Hepatocyte (in vitro differentiated cells): Measurements from ENCODE around the gene ZMYND19. TPM values are rescaled to one million over a fixed set of nuclear protein-coding genes. Genes with fewer than 3 reads are reported as not detected.

Experiments used
- DNase-seq: peaks from one replicate; pipeline ENCODE4 v3.0.0-alpha.2; 2016; ENCODE audit warnings: low spot score
- H2AFZ ChIP-seq: fragments of 200-600 bp; sonication (generic); 2 replicates; pipeline ENCODE4 v1.6.0; 2016; ENCODE audit warnings: antibody characterized with exemption, mild to moderate bottlenecking
- H3K27ac ChIP-seq: fragments of 200-600 bp; sonication (generic); 2 replicates; pipeline ENCODE4 v1.5.1; 2016; ENCODE audit warnings: mild to moderate bottlenecking
- H3K27me3 ChIP-seq: fragments of 200-600 bp; sonication (generic); 2 replicates; pipeline ENCODE4 v1.6.1; 2016
- H3K36me3 ChIP-seq: fragments of 200-600 bp; sonication (generic); replicated peaks from 2 replicates; pipeline ENCODE4 v1.5.1; 2016; ENCODE audit warnings: low read depth; ENCODE audit not compliant: insufficient read depth
- H3K4me1 ChIP-seq: fragments of 200-600 bp; sonication (generic); 2 replicates; pipeline ENCODE4 v1.5.1; 2016; ENCODE audit warnings: mild to moderate bottlenecking, moderate library complexity; ENCODE audit not compliant: insufficient read depth
- H3K4me2 ChIP-seq: fragments of 200-600 bp; sonication (generic); 2 replicates; pipeline ENCODE4 v1.6.0; 2016
- H3K4me3 ChIP-seq: fragments of 200-600 bp; sonication (generic); 2 replicates; pipeline ENCODE4 v1.5.1; 2016; ENCODE audit warnings: mild to moderate bottlenecking
- H3K79me2 ChIP-seq: fragments of 200-600 bp; sonication (generic); 2 replicates; pipeline ENCODE4 v1.6.0; 2017; ENCODE audit warnings: mild to moderate bottlenecking
- H3K9me2 ChIP-seq: fragments of 200-600 bp; sonication (generic); replicated peaks from 2 replicates; pipeline ENCODE4 v1.6.0; 2017; ENCODE audit warnings: mild to moderate bottlenecking; ENCODE audit not compliant: insufficient read depth
- H3K9me3 ChIP-seq: fragments of 200-600 bp; sonication (generic); 2 replicates; pipeline ENCODE4 v1.5.1; 2016; ENCODE audit warnings: low read depth, mild to moderate bottlenecking
- H4K20me1 ChIP-seq: fragments of 200-600 bp; sonication (generic); 2 replicates; pipeline ENCODE4 v1.6.0; 2016; ENCODE audit warnings: mild to moderate bottlenecking; ENCODE audit not compliant: insufficient read depth, poor library complexity, severe bottlenecking
- EZH2 ChIP-seq: fragments of 200-600 bp; sonication (generic); IDR thresholded peaks from 2 replicates; pipeline ENCODE4 v1.6.1; 2016; ENCODE audit warnings: antibody characterized with exemption, mild to moderate bottlenecking, borderline replicate concordance
- EZH2phosphoT487 ChIP-seq: fragments of 200-600 bp; sonication (generic); IDR thresholded peaks from one replicate; pipeline ENCODE4 v1.6.1; 2018; ENCODE audit warnings: antibody characterized with exemption, mild to moderate bottlenecking, low read depth, moderate library complexity; ENCODE audit not compliant: unreplicated experiment, severe bottlenecking
- WGBS: methylation state at CpG from one replicate; pipeline ENCODE4 v1.1.6; 2016; ENCODE audit warnings: low lambda C conversion rate; ENCODE audit errors: missing lambda C conversion rate; 5-methylcytosine and 5-hydroxymethylcytosine counted together
- polyA plus RNA-seq: library from polyadenylated mRNA; unstranded; fragments of >200 nt; fragmentation: Nextera tagmentation; extraction: Ambion mirVana; gene quantifications from 2 replicates; pipeline ENCODE4 v1.2.1, GENCODE V29; 2016
- total RNA-seq: library from RNA; depleted of rRNA; stranded (reverse); fragments of >200 nt; gene quantifications from 2 replicates; pipeline ENCODE4 v1.2.3, GENCODE V29; 2014
- TF ChIP-seq, protein P1 (sequence below): fragments of 200-600 bp; sonication (generic); IDR thresholded peaks from 2 replicates; pipeline ENCODE4 v1.5.1; 2016; ENCODE audit warnings: antibody characterized with exemption, mild to moderate bottlenecking; ENCODE audit not compliant: poor library complexity

Gene ZMYND19
- total and polyA plus RNA-seq, 2 experiments from 2014 or later = 20.4 to 46.9 TPM

GRCh38 chr9:137619240-137620047, 29.1 kb upstream of the ZMYND19 start:
- H4K20me1 ChIP-seq = peaks cover 46% of the 10 kb centered on the region
- H3K27me3 ChIP-seq = no peaks in the 10 kb centered on the region
- DNase-seq = peak; percentile 60
- H3K36me3 ChIP-seq = no peaks in the 10 kb centered on the region
- WGBS = 2% methylated on average over 19 of the region's 58 CpGs
- peaks cover 21% of the 10 kb centered on the region for H3K4me1 ChIP-seq
- peak overlapping the region; percentile 81 for H3K4me2 ChIP-seq
- TF ChIP-seq, protein P1, sequence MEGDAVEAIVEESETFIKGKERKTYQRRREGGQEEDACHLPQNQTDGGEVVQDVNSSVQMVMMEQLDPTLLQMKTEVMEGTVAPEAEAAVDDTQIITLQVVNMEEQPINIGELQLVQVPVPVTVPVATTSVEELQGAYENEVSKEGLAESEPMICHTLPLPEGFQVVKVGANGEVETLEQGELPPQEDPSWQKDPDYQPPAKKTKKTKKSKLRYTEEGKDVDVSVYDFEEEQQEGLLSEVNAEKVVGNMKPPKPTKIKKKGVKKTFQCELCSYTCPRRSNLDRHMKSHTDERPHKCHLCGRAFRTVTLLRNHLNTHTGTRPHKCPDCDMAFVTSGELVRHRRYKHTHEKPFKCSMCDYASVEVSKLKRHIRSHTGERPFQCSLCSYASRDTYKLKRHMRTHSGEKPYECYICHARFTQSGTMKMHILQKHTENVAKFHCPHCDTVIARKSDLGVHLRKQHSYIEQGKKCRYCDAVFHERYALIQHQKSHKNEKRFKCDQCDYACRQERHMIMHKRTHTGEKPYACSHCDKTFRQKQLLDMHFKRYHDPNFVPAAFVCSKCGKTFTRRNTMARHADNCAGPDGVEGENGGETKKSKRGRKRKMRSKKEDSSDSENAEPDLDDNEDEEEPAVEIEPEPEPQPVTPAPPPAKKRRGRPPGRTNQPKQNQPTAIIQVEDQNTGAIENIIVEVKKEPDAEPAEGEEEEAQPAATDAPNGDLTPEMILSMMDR = no peak
- TF ChIP-seq EZH2 (no peak), EZH2phosphoT487 (no peak)
- peaks cover 78% of the 10 kb centered on the region for H3K79me2 ChIP-seq
- H3K4me3 ChIP-seq = peak overlapping the region; percentile 44
- peak overlapping the region; percentile 1 for H2AFZ ChIP-seq
- H3K9me3 ChIP-seq = no peaks in the 10 kb centered on the region
- H3K27ac ChIP-seq = peak overlapping the region; percentile 81
- no peaks in the 10 kb centered on the region for H3K9me2 ChIP-seq

- H3K27me3 ChIP-seq = no peaks in the 10 kb centered on the region
- peaks cover 36% of the 10 kb centered on the region for H4K20me1 ChIP-seq
- peak within 1 kb of the TSS; percentile 90 for H3K4me2 ChIP-seq
- peak within 1 kb of the TSS; percentile 44 for H3K4me3 ChIP-seq
- peak within 1 kb of the TSS; percentile 14 for H2AFZ ChIP-seq
- TF ChIP-seq, protein P1 = no peak
- TF ChIP-seq EZH2phosphoT487 (no peak), EZH2 (no peak)
- peak; percentile 95 for DNase-seq
- 1% methylated on average over 54 of the region's 94 CpGs for WGBS
- no peaks in the 10 kb centered on the region for H3K9me3 ChIP-seq
- peaks cover 21% of the 10 kb centered on the region for H3K4me1 ChIP-seq
- peaks cover 74% of the 10 kb centered on the region for H3K79me2 ChIP-seq
- H3K9me2 ChIP-seq = no peaks in the 10 kb centered on the region
- peak within 1 kb of the TSS; percentile 92 for H3K27ac ChIP-seq
- H3K36me3 ChIP-seq = no peaks in the 10 kb centered on the region
Measured at GRCh38 chr9:137618105-137619067, 28.1 kb upstream of the ZMYND19 start, which contains the start of gene EHMT1. Gene EHMT1 (plus strand): TSS chr9:137619005. CDS start chr9:137619029, 24 bp downstream.

DNA sequence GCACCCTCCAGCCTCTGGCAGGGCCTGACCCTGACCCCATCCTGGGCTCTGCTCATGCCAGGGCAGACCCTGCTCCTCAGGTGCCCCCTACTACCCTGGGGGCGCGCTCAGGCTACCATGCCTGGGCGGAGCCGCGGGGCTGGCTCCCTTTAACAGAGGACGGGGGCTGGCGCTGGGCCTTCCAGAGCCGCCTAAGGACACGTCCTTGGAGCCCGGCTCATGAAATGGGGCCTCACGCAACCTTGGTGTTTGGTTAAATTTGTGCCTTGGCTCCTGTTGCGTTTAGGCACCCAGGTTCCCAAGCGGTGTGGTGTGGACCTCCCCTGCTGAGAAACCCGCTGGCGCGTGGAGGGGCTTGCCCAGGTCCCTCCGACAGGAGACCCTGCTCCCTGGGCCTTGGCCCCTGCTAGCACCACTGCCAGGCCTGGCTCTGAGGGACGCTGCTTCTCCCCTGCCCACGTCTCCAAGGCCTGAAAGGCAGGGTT, 25.1 kb upstream of the ZMYND19 start:
- no peak overlapping the region for H3K27ac ChIP-seq
- 96% methylated on average over 18 of the region's 19 CpGs for WGBS
- peaks cover 64% of the 10 kb centered on the region for H3K79me2 ChIP-seq
- no peak overlapping the region for H3K4me2 ChIP-seq
- peaks cover 41% of the 10 kb centered on the region for H3K4me1 ChIP-seq
- no peak overlapping the region for H3K4me3 ChIP-seq
- no peaks in the 10 kb centered on the region for H3K27me3 ChIP-seq
- H3K36me3 ChIP-seq = no peaks in the 10 kb centered on the region
- H2AFZ ChIP-seq = no peak overlapping the region
- no peaks in the 10 kb centered on the region for H3K9me3 ChIP-seq
- TF ChIP-seq, protein P1 = no peak
- TF ChIP-seq EZH2phosphoT487 (no peak), EZH2 (no peak)
- H3K9me2 ChIP-seq = no peaks in the 10 kb centered on the region
- peaks cover 6% of the 10 kb centered on the region for H4K20me1 ChIP-seq
- no peak for DNase-seq
